NCI-H1694 treated with DMSO at 0.1 percent for 48 hours (cell line): ENCODE data around the gene BMPR1A.
"Not testable (repeated sequence)": the region's sequence is repeated elsewhere in the genome, so short reads cannot be mapped to it uniquely, and the experiment has no call there.

Source experiments
- DNase-seq: peaks from one replicate; lab custom pipeline; 2025; lab: John Stamatoyannopoulos, UW

The BMPR1A gene

GRCh38 chr10:86941426-86941825 lies 185.0 kb downstream of the BMPR1A start:
- DNase-seq: no peak

DNA sequence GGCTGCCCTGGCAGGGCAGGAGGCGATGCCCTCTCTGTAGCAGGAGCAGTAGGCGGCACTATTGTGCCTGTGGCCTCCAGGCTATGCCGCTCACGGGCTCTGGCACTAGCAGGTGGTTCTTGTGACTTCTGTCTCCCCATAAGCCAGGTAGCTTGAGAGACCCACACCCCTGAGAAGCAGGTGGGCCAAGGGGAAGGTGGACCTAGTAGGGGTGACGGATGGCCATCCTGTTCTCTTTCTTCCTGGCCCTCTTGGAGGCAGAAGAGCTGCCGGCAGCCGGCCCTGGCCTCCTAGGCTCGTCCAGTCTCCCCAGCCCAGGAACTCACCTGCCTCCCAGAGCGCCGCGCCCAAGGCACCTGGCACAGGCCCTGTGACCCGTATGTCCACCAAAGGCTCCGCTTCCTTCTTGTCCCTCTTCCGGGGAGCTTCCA lies 185.6 kb downstream of the BMPR1A start:
- DNase-seq: no peak

DNA sequence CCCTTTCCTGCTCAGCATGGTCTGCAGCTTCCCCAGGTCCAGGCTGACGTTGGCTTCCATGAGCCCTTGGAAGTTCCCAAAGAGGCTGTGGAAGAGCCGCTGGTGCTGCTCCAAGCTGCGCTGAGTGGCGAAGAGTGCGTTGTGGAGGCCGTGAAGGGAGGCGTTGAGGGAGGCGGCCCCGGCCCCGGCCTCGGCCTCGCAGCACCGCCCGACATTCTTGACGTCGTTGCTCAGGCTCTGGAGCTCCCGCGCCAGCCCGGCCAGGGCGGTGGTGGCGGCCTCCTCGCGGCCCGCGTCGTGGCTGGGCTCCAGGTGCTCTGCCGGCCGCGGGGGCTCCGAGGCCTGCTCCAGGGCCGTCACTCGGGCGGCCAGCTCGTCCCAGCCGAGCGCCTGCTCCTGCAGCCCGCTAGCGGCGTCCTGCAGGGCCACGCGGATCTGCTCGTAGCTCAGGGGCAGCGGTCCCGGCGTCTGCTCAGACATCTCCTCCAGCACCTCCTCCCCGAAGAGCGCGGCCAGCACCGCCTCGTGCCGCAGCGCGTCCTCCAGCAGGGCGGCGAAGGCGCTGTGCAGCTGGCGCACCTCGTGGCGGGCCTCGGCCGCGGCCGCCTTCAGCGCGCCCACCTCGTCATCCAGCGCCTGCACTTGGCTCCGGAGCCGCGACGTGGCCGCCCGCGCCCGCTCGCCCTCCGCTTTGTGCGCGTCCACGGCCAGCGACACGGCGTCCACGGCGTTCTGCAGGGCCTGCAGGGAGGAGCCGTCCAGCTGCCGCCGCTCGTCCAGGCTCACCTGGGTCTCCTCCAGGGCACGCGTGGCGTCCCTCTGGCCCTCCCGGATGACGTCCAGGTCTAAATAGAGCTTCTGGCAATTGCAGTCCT lies 186.3 kb downstream of the BMPR1A start:
- DNase-seq: no peak

- DNase-seq: no peak
These were observed 187.1 kb downstream of the BMPR1A start for GRCh38 chr10:86943316-86944030.

DNA sequence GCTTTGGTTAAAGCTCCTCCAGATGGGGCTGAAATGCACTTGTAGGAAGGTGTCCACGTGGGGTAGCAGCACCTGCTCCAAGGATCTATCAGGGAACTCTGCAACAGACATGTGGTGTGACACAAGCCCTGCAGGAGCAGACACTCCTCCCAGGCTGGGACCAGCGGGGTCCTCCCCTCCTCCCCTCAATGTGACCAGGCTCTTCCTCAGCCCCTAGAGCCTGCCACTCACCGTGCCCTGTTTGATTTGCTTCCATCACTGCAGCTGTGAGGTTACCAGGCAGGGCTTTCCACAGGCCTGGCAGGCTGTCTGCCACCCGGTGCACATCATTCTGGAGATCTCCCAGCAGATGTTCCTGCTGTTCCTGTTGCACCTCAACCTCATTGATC lies 187.6 kb downstream of the BMPR1A start:
- DNase-seq: no peak

- DNase-seq: no peak
These were observed 188.1 kb downstream of the BMPR1A start for GRCh38 chr10:86944471-86944870.

DNA sequence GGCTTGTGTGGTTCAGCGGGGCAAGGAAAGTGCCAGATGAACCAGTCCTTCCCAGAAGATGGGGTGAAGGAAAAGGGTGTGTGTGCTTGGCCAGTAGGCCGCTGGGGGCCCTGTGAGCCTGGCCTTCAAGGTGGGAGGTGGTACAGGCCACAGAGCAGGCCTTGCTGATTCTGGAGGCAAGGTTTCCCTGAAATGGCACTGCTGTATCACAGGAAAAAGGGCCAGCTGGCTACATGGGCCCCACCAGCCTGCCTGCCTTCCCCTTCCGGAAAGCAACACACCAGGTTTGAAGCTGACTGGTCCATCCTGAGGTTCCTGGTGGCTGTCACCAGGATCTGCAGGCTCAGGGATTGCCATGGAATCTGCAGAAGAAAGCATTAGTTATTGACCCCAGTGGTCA lies 188.5 kb downstream of the BMPR1A start:
- no peak for DNase-seq

GRCh38 chr10:86945361-86946212 lies 189.2 kb downstream of the BMPR1A start:
- DNase-seq: no peak

DNA sequence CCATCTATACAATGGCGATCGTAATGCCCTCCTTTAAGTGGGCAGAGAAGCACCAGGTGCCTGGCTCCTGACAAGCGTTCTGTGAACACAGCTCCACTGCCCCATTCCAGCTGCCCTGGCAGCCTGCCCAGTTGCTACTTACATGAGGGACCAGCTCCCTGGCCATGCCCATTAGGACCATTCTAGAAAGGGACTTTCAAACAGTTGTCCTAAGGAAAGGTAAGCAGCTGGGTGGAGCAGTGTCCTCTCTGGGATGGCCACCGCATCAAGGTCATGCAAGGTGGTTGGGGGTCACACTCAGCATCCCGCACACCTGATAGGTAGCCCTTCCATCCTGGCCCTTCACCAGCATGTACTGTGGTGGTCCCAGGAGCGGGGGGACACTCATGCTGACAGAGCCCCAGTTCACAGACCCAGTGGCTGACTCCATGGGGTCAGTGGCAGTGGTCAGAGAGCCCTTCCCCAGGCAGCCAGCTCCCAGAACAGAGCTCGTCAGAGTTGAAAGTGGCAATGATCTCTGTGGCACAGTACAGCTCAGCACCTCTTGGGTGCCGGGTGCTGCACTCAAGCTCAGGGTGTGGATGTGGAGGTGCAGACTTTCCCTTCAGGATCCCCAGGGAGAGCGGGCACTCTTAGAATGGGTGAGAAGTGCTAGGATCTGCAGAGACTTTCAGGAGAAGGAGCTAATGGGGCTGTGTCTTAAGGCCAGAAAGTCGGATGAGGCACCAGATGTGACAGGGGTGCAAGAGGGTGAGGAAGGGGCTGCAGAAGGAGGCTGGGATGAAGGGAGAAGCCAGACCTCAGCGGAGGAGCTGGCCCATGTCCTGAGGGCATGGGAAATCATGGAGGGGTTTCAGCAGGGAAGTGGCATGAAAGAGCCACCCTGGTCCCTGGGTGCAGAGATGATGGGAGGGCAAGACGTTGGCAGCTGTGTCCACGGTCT lies 190.1 kb downstream of the BMPR1A start:
- DNase-seq: no peak

- DNase-seq: not testable (repeated sequence)
These were observed 191.4 kb downstream of the BMPR1A start for GRCh38 chr10:86947806-86948205.

GRCh38 chr10:86950349-86950748 lies 193.9 kb downstream of the BMPR1A start:
- no peak for DNase-seq

DNA sequence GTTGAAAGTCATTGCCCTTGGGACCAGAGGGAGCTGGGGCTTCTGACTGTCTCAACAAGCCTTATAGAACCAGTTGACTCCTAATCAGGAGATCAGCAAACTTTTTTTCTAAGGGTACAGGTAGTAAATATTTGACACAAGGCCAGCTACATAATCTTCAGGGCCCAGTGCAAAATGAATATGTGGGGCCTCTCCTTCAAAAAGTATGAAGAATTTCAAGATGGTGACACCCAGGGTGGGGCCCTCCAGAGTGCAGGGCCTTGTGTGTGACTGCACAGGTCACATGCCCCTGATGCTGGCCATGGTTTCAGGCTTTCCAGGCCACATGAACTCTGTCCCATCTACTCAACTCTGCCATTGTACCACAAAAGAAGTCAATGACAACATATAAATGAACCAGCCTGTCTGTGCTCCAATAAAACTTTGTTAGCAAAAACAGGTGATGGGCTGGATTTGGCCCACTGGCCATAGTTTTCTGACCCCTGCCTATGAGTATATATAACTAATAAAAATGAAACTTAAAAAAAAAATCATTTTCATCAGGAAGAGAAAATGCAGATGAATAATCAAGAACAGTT lies 194.9 kb downstream of the BMPR1A start:
- DNase-seq: no peak

DNA sequence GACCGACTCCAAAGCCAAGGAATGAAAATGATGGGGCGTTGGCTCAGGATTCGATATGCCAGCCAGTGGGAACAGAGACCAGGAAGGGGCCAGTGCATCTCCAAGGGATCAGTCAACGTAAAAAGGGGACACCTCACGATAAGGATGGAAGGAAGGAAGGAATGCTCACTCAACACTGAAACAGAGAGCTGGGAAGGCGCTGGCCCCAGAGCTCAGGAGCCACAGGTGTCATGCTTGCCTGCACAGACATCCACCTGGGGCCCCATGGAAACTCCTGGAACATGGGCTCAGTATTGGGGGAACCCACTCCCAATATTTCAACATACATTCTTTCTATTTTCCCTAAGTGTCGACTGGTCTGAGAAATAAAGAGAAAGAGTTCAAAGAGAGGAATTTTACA lies 195.7 kb downstream of the BMPR1A start:
- DNase-seq: no peak

GRCh38 chr10:86952697-86953096 lies 196.3 kb downstream of the BMPR1A start:
- DNase-seq: not testable (repeated sequence)

- no peak for DNase-seq
These were observed 197.6 kb downstream of the BMPR1A start for GRCh38 chr10:86953747-86954680.

DNA sequence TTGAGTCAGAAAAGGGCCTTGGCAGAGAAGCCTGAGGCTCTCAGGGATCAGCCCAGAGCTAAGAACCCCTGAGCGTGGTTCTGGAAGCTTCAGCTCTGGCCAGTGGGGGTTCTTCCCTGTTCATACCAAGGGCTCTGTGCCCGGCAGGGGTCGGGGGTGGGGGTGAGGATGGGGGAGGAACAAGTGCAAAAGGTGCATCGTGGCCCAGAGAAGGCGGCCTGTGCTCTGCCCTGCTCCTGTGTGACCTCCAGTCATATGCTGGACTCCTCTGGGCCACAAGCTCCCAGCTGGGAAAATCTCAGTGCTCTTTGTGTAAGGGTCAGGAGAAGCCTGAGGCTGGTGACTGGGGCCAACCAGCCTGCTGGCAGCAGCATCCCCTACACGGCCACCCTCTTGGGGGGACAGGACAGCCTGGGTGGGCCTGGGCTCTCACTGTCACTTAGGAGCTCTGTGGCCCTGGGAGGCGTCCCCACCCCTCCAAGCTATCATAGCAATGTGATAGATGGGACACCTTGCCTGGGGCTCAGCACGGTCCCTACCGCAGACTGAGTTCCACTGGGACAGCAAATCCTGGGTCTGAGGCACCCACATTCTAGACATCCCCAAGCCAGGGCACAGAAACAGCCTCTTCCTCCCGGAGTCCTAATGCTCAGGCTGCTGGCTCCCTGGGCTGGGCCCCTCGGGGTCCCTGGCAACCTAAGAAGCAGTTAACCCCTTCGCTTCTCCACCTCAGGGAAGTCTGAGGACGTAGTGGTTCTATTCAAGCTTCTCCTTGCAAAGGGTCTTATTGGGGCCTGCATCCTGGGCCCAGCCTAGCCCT lies 198.5 kb downstream of the BMPR1A start:
- DNase-seq: no peak

- no peak for DNase-seq
These were observed 199.2 kb downstream of the BMPR1A start for GRCh38 chr10:86955501-86956194.

DNA sequence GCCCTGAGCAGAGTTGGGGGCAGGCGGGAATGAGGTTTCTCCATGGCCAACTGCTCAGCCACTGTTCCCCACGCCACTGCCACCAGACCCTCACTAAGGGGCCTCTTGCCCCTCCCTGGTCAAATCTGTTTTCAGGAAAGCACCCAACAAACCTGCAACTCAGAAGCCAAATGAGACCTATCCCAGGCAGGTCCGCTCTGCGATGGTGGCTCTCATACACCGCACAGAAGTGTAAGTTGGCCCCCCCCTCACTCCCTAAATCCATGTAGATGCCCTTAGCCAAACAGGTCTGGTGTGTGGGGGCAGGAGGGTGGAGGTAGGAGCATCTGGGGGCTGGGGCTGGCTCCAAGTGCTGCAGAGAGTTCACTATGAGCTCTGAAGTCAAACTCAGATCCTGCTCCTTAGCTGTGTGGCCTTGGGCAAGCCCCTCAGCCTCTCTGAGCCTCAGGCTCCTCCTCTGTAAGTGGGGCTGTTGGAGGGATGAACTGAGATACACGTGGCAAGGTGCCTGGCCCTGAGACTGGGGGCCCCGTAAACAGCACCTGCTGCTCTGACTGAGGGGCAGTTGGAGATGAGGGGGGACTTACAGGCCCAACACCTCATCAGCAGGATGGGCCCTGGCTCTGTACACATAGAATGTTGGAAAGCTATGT lies 199.9 kb downstream of the BMPR1A start:
- DNase-seq: no peak
